HG02763 (cell line): ENCODE data around the gene DCK.
"Not testable (repeated sequence)": the region's sequence is repeated elsewhere in the genome, so short reads cannot be mapped to it uniquely, and the experiment has no call there.

Experiments
- ATAC-seq: cut with Tn5 transposase; IDR thresholded peaks from one replicate; pipeline ENCODE4 v1.9.1; 2021; ENCODE audit warnings: mild to moderate bottlenecking, moderate library complexity; ENCODE audit not compliant: unreplicated experiment

DCK gene

DNA sequence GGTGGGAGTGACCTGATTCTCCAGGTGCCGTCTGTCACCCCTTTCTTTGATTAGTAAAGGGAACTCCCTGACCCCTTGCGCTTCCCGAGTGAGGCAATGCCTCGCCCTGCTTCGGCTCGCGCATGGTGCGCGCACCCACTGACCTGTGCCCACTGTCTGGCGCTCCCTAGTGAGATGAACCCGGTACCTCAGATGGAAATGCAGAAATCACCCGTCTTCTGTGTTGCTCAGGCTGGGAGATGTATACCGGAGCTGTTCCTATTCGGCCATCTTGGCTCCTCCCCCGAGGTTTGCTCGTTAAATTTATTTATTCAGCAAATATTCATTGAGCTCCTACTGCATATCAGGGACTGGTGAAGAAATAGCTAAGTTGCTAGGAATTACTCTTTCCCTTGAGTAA, 66.1 kb downstream of the DCK start:
- ATAC-seq = not testable (repeated sequence)

DNA sequence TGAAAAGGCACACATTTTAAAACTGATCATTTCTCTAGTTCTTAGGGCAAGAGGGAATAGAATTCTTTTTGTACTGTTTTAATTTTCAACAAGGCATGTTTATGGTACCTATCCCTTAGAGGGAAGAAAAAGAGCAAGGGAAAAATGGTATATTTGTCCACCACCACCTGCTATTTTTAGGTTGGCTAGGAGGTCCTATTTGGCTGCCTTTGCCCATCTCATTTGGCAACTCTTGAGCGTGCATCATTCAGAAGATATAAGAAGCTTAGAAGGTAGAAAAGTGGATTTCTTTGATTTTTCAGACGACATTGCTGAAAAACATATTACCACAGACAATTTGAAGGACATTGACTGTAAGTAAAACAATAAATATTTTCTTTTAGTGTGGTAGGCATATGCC, 69.0 kb downstream of the DCK start:
- ATAC-seq = no peak

DNA sequence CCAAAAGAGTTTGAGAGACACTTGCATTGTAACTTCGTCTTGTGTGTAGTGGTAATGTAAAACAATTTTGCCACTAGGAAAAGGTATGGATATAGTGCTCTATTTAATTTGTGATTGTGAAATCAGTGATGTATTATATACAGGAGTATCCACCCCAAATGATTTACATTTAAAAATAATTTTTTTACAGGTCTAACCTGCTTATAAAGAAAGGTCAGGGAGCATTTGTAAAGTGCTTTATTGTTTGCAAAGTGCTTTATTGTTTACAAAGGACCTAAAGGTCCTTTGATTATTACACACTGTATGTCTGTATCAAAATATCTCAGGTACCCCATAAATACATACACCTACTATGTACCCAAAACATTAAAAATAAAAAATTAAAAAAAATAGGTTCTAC, 70.3 kb downstream of the DCK start:
- no peak for ATAC-seq

DNA sequence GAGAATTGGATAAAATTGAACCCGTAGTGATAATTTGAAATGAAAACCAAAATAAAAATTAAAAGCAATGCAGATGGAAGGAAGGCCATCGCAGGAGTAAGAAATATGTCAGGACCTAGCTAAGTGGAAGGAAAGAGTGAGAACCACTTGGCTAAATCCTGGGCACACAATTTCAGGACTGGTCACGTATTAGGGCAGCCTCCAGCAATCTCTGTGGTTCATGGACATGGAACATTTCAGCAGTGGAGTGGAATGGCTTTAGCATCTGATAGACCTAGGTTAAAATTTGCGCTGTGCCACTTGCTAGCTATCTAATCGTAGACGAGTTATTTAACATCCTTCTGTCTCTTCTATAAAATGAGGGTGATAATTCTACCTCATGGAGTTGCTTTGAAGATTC, 71.1 kb downstream of the DCK start:
- ATAC-seq = no peak

DNA sequence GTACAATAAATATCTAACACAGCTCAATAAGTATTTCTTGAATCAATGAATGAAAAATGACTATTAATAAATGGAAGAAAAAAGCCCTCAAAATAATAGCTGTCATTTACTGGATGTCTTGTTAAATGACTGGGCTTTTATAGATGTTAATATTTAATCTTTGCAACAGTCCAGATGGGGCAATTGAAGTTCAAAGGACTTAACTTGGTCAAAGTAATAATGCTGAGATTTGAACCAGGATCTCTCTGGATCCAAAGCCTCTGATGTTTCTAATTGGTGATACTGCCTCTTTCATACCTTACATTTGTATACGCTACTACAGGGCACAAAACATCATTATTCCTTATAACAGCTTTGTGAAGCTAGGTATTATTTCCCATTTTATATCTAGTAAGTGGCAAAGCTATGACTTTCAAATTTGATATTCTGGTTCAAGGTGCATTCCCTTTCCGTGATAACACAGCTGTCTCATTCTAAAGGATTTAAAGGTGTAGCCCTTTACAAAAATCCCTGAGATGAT, 72.6 kb downstream of the DCK start:
- no peak for ATAC-seq

DNA sequence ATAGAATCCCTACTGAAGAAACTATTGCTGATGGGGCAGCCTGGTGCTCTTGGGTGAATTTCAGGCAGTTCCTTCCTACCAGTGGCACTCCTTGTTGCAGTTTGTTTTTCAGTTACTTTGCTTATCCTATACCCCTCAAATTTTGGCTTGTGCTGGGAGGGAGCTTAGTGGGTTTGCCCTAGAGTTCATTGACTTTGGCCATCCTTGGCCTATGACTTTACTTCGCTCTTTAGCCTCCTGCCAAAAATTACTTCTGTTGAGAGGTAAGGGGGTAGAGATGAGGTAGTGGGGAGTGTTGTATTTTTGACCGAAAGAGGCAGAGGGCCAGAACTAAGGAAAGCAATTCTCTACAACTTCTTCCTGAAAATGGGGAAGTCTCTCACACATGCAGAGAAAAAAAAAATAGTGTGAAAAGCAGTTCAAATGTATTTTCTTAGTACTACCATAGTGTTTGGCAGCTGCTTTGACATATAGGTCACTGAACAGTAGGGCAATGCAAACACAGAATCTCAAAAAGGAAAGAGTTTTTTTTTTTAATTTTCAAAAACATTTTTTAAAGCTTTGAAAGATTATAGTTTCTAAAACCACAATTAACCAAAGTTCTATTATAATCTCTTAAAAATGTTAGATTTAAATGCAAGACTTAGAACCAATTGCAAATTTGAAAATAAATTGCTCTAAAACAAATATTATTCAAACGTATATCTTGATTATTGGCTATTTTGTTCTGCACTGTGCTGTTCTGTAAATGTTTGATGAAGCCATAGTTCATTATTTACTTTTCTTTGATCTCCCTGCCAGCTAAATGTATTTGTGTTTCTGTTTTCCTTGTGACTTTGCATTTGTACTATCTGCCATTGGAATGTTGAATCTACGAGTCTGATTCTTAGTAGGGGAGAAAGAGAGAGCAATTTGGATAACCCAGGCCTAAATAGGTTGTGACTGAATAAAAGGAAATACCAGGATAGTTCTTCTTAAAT, 73.6 kb downstream of the DCK start:
- no peak for ATAC-seq

DNA sequence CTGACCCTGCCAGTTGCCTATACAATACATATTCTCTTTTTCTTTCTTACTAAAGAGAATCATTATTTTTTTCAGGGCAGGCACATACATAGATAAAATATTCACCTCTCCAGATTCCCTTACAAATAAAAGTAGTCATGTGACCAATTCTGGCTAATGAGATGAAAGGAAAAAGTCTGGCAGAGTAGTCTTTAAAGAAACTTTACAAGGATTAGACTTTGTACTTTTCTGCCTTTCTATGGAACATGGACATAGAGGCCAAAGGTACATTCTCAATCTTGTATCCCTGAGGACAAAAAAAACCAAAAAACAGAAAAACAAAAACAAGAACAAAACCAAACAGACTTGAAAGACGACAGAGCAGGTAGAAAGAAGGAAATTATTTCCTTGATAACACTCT, 75.6 kb downstream of the DCK start:
- ATAC-seq = no peak

DNA sequence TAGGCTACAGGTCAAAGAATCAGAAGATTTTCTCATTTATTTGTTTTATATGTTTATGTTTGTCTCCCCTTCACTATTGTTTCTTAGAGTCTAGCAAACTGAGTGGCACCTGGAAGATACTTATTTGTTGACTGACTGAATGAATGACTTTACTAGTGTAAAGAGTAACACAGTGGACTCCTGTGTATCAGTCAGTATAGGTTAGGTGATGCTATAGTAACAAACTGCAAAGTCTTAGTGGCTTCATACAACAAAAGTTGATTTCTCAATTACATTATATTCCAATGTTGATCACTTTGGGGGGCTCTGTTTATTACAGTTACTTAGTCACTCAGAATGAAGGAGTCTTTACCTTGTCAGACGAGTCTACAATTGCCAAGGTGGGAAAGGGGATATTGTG, 76.6 kb downstream of the DCK start:
- no peak for ATAC-seq

DNA sequence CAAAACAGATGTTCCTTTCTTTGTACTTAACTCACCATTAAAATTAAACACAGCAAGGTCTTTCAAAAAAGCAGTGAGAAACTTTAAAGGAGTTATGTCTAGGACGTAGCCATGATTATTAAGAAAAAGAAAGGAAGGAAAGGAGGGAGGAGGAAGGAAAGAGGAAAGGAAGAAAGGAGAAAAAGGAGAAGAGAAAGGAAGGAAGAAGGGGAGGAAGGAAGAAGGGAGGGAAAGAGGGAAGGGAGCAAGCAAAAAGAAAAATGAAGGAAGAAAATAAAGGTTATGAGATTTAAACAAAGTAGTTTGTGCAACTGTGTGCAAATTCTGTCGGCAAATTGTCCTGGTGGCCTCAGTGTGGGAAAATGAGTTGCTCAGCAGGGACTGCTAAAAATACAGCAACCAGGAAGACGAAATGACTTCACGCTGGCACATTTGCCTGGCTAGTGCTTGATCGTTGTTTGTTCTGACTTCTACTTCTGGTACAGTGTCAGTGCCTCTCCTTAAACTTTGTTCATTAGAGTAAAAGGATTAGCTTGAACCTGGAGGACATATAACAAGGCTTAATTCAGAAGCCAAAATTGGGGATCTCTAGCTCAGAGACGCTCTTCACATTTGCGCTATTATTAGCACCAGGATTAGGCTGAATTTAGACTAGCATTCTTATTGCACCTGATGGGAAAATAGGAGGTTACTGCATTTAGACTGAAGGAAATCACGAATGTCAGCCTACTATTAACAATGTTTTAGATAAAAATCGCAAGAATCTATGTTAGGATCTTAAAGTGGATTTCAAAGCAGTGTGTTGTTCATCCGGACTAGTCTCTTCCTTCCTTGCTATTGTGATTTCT, 81.2 kb downstream of the DCK start:
- ATAC-seq = no peak
